WTC11 (cell line): Measurements from ENCODE around the gene CFAP58.

Experiments used
- CREB1 ChIP-seq: sonication (generic); formaldehyde crosslinking; IDR thresholded peaks from 2 replicates; pipeline ENCODE4 v1.8.0; 2023; ENCODE audit warnings: mild to moderate bottlenecking, missing genetic modification reagents
- TCF7 ChIP-seq: sonication (generic); formaldehyde crosslinking; IDR thresholded peaks from 2 replicates; pipeline ENCODE4 v1.8.0; 2022; ENCODE audit warnings: mild to moderate bottlenecking, low read depth, missing genetic modification reagents, moderate library complexity
- ZBTB21 ChIP-seq: sonication (generic); formaldehyde crosslinking; IDR thresholded peaks from 2 replicates; pipeline ENCODE4 v1.8.1; 2023; ENCODE audit warnings: mild to moderate bottlenecking, missing genetic modification reagents, borderline replicate concordance
- TF ChIP-seq, protein P1 (sequence below): sonication (generic); formaldehyde crosslinking; IDR thresholded peaks from 2 replicates; pipeline ENCODE4 v1.8.0; 2022; ENCODE audit warnings: missing genetic modification reagents
- TF ChIP-seq, protein P2 (sequence below): fragments of 200-600 bp; IDR thresholded peaks from 2 replicates; pipeline ENCODE4 v1.8.0; 2022; ENCODE audit warnings: antibody characterized with exemption
- TF ChIP-seq, protein P3 (sequence below): sonication (generic); formaldehyde crosslinking; IDR thresholded peaks from 2 replicates; pipeline ENCODE4 v1.8.0; 2022; ENCODE audit warnings: mild to moderate bottlenecking, missing genetic modification reagents
- TF ChIP-seq, protein P4 (sequence below): sonication (generic); formaldehyde crosslinking; IDR thresholded peaks from 2 replicates; pipeline ENCODE4 v1.8.1; 2023; ENCODE audit warnings: mild to moderate bottlenecking, missing genetic modification reagents

DNA sequence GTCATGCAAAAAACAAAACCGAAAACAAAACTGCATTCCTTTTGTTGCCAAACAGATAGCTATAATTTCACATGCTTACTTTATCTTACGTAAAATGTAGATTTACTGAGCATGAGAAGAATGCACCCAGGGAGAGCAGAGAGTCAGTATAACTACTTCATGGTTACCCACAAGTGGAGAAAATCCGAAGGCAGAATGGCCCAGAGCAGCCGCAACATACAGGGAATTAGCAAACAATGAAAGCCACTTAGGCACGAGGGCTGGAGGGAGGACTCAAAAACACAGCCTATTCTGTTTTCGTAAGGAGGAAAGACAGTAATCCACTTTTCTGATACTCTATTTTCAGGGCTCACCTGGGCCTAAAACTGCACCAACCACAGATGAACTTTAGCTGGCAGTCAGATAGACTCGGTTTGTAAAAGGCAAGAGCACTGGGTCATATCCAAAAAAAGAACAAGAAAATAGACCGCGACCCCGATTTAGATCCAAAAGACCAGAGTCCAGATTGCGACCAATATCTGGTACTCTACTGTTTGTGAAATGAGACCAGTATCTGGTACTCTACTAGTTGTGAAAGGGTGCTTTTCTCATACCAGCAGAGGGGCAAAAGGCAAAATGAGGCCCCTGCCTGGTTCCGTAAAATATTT is 16.7 kb upstream of the CFAP58 start:
- no peak for TF ChIP-seq ZBTB21 (CRISPR knock-in tag)
- TF ChIP-seq, protein P1, sequence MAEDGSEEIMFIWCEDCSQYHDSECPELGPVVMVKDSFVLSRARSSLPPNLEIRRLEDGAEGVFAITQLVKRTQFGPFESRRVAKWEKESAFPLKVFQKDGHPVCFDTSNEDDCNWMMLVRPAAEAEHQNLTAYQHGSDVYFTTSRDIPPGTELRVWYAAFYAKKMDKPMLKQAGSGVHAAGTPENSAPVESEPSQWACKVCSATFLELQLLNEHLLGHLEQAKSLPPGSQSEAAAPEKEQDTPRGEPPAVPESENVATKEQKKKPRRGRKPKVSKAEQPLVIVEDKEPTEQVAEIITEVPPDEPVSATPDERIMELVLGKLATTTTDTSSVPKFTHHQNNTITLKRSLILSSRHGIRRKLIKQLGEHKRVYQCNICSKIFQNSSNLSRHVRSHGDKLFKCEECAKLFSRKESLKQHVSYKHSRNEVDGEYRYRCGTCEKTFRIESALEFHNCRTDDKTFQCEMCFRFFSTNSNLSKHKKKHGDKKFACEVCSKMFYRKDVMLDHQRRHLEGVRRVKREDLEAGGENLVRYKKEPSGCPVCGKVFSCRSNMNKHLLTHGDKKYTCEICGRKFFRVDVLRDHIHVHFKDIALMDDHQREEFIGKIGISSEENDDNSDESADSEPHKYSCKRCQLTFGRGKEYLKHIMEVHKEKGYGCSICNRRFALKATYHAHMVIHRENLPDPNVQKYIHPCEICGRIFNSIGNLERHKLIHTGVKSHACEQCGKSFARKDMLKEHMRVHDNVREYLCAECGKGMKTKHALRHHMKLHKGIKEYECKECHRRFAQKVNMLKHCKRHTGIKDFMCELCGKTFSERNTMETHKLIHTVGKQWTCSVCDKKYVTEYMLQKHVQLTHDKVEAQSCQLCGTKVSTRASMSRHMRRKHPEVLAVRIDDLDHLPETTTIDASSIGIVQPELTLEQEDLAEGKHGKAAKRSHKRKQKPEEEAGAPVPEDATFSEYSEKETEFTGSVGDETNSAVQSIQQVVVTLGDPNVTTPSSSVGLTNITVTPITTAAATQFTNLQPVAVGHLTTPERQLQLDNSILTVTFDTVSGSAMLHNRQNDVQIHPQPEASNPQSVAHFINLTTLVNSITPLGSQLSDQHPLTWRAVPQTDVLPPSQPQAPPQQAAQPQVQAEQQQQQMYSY (CRISPR knock-in tag): no peak
- no peak for TF ChIP-seq TCF7 (CRISPR knock-in tag)
- TF ChIP-seq, protein P2, sequence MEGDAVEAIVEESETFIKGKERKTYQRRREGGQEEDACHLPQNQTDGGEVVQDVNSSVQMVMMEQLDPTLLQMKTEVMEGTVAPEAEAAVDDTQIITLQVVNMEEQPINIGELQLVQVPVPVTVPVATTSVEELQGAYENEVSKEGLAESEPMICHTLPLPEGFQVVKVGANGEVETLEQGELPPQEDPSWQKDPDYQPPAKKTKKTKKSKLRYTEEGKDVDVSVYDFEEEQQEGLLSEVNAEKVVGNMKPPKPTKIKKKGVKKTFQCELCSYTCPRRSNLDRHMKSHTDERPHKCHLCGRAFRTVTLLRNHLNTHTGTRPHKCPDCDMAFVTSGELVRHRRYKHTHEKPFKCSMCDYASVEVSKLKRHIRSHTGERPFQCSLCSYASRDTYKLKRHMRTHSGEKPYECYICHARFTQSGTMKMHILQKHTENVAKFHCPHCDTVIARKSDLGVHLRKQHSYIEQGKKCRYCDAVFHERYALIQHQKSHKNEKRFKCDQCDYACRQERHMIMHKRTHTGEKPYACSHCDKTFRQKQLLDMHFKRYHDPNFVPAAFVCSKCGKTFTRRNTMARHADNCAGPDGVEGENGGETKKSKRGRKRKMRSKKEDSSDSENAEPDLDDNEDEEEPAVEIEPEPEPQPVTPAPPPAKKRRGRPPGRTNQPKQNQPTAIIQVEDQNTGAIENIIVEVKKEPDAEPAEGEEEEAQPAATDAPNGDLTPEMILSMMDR: no peak
- TF ChIP-seq, protein P3, sequence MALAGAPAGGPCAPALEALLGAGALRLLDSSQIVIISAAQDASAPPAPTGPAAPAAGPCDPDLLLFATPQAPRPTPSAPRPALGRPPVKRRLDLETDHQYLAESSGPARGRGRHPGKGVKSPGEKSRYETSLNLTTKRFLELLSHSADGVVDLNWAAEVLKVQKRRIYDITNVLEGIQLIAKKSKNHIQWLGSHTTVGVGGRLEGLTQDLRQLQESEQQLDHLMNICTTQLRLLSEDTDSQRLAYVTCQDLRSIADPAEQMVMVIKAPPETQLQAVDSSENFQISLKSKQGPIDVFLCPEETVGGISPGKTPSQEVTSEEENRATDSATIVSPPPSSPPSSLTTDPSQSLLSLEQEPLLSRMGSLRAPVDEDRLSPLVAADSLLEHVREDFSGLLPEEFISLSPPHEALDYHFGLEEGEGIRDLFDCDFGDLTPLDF: no peak
- TF ChIP-seq, protein P4, sequence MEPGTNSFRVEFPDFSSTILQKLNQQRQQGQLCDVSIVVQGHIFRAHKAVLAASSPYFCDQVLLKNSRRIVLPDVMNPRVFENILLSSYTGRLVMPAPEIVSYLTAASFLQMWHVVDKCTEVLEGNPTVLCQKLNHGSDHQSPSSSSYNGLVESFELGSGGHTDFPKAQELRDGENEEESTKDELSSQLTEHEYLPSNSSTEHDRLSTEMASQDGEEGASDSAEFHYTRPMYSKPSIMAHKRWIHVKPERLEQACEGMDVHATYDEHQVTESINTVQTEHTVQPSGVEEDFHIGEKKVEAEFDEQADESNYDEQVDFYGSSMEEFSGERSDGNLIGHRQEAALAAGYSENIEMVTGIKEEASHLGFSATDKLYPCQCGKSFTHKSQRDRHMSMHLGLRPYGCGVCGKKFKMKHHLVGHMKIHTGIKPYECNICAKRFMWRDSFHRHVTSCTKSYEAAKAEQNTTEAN: no peak
- no peak for TF ChIP-seq CREB1 (CRISPR knock-in tag)
